ENCODE measurements around the gene HSD17B4. TPM values are rescaled to one million over a fixed set of nuclear protein-coding genes. Genes with fewer than 3 reads are reported as not detected.

The HSD17B4 gene
- total and polyA plus RNA-seq, 2 of the 13 experiments (the other 11 are each of a cell fraction or from before 2014, with no cell fraction given), result 178 to 399 TPM

GRCh38 chr5:119452373-119453039, at the start of gene HSD17B4 (continued):
- TF ChIP-seq KLF9 (CRISPR knock-in tag; IDR thresholded peaks at IDR 0.05; ENCODE audit: low read depth), result 0 out of 2 replicates have a peak, but pooled peaks have one; percentile 3
- TF ChIP-seq TFAP4 (IDR thresholded peaks at IDR 0.05; ENCODE audit: borderline replicate concordance, low read depth), result no peak
- no peak for TF ChIP-seq ZNF546 (CRISPR knock-in tag; conservative IDR thresholded peaks at IDR 0.05)
- 0 out of 2 replicates have a peak, but pooled peaks have one; percentile 63 for TF ChIP-seq ZNF441 (CRISPR knock-in tag; IDR thresholded peaks at IDR 0.05; ENCODE audit: borderline replicate concordance)
- no peak for TF ChIP-seq ZNF75D (CRISPR knock-in tag; IDR thresholded peaks at IDR 0.05; ENCODE audit: borderline replicate concordance)
- TF ChIP-seq ZXDC (CRISPR knock-in tag; IDR thresholded peaks at IDR 0.05), result peak; percentile 61; the same call in 1 of the 2 replicates
- TF ChIP-seq ZNF354B (CRISPR knock-in tag; IDR thresholded peaks at IDR 0.05), result no peak
- no peak for TF ChIP-seq TEF (CRISPR knock-in tag; IDR thresholded peaks at IDR 0.05)
- TF ChIP-seq FUBP1 (CRISPR knock-in tag; IDR thresholded peaks at IDR 0.05; ENCODE audit: borderline replicate concordance), result no peak; the same call in 1 of the 2 replicates
- no peak for TF ChIP-seq ZNF639 (CRISPR knock-in tag; conservative IDR thresholded peaks at IDR 0.05)
- peak; percentile 67; the same call in 1 of the 2 replicates for TF ChIP-seq KDM5A (IDR thresholded peaks at IDR 0.05; ENCODE audit: borderline replicate concordance, low read length)
- TF ChIP-seq HNF4G (IDR thresholded peaks at IDR 0.05; ENCODE audit: borderline replicate concordance, low read depth, low read length), result peak; percentile 95
- TF ChIP-seq HNF4G (CRISPR knock-in tag; IDR thresholded peaks at IDR 0.05; ENCODE audit: borderline replicate concordance, low read depth), result peak; percentile 78
- TF ChIP-seq FOXO1 (CRISPR knock-in tag; IDR thresholded peaks at IDR 0.05), result peak; percentile 13; the same call in 1 of the 2 replicates
- no peak for TF ChIP-seq LBX2 (CRISPR knock-in tag; IDR thresholded peaks at IDR 0.05; ENCODE audit: borderline replicate concordance)
- TF ChIP-seq ZZZ3 (CRISPR knock-in tag; IDR thresholded peaks at IDR 0.05; ENCODE audit: borderline replicate concordance), result no peak
- no peak for TF ChIP-seq ZNF44 (CRISPR knock-in tag; IDR thresholded peaks at IDR 0.05)
- TF ChIP-seq BRF2 (CRISPR knock-in tag; IDR thresholded peaks at IDR 0.05), result 0 out of 2 replicates have a peak, but pooled peaks have one; percentile 23
- peak; percentile 20; the same call in 1 of the 2 replicates for TF ChIP-seq ZMYM2 (CRISPR knock-in tag; IDR thresholded peaks at IDR 0.05)
